CD8-positive, alpha-beta memory T cell (primary cell): ENCODE measurements around the gene MID1. TPM values are rescaled to one million over a fixed set of nuclear protein-coding genes. Genes with fewer than 3 reads are reported as not detected.

Experiments used
- CTCF ChIA-PET: fragments of 350-600 bp; sonication (Branson Sonifier 250); formaldehyde crosslinking; loops from one replicate; lab custom pipeline; 2021; ENCODE audit warnings: antibody characterized with exemption; lab: Charles Lee
- POLR2A ChIA-PET: fragments of 350-600 bp; sonication (Branson Sonifier 250); formaldehyde crosslinking; loops from one replicate; lab custom pipeline; 2021; ENCODE audit warnings: antibody characterized with exemption; lab: Charles Lee
- DNase-seq, 5 donors: peaks; one replicate each; pipeline versions ENCODE4 v3.0.0 to v3.0.0-alpha.2; 2020 to 2022; ENCODE audit warnings: mixed read lengths in 1 of 5
- H3K27ac ChIP-seq: one replicate; pipeline ENCODE4 v1.7.0; 2013; ENCODE audit warnings: low read depth, mild to moderate bottlenecking, low read length, moderate library complexity
- H3K27me3 ChIP-seq: 2 replicates; pipeline ENCODE4 v1.7.0; 2013; ENCODE audit warnings: low read length, mild to moderate bottlenecking; ENCODE audit not compliant: insufficient read depth, poor library complexity, severe bottlenecking
- H3K36me3 ChIP-seq: 2 replicates; pipeline ENCODE4 v1.7.0; 2013; ENCODE audit warnings: mild to moderate bottlenecking, low read length, moderate library complexity; ENCODE audit not compliant: insufficient read depth
- H3K4me1 ChIP-seq: 2 replicates; pipeline ENCODE4 v1.7.0; 2013; ENCODE audit warnings: mild to moderate bottlenecking, low read length, moderate library complexity; ENCODE audit not compliant: insufficient read depth
- H3K4me3 ChIP-seq: 2 replicates; pipeline ENCODE4 v1.7.0; 2013; ENCODE audit warnings: mild to moderate bottlenecking, low read length
- H3K9me3 ChIP-seq: 2 replicates; pipeline ENCODE4 v1.7.0; 2013; ENCODE audit warnings: mild to moderate bottlenecking, low read length
- H3K27ac Mint-ChIP-seq, 8 donors: one replicate each; pipeline ENCODE4 v1.8.0; 2020 to 2021; ENCODE audit warnings: mixed read lengths in 8 of 8, mild to moderate bottlenecking in 6 of 8, inconsistent platforms in 3 of 8, moderate library complexity in 3 of 8
- H3K27me3 Mint-ChIP-seq, 2 donors: one replicate each; pipeline ENCODE4 v1.8.0; 2020 to 2021; ENCODE audit warnings: mixed read lengths in 2 of 2, mild to moderate bottlenecking in 1 of 2, moderate library complexity in 1 of 2
- H3K36me3 Mint-ChIP-seq, 3 donors: one replicate each; pipeline ENCODE4 v1.8.0; 2020 to 2021; ENCODE audit warnings: mixed read lengths in 3 of 3, inconsistent platforms in 1 of 3, mild to moderate bottlenecking in 1 of 3
- H3K4me1 Mint-ChIP-seq, 3 donors: one replicate each; pipeline ENCODE4 v1.8.0; 2020 to 2021; ENCODE audit warnings: mixed read lengths in 3 of 3, inconsistent platforms in 1 of 3, mild to moderate bottlenecking in 1 of 3
- H3K4me3 Mint-ChIP-seq, 7 donors: one replicate each; pipeline ENCODE4 v1.8.0; 2020 to 2021; ENCODE audit warnings: mixed read lengths in 7 of 7, mild to moderate bottlenecking in 6 of 7, moderate library complexity in 4 of 7, inconsistent platforms in 2 of 7
- H3K9me3 Mint-ChIP-seq, 5 donors: one replicate each; pipeline ENCODE4 v1.8.0; 2020 to 2022; ENCODE audit warnings: mixed read lengths in 5 of 5, mild to moderate bottlenecking in 3 of 5, moderate library complexity in 2 of 5, inconsistent platforms in 1 of 5
- polyA plus RNA-seq: library from polyadenylated mRNA; unstranded; fragments of 300-500 nt; fragmentation: Illumina TruSeq; gene quantifications from one replicate; pipeline ENCODE4 v1.2.3, GENCODE V29; 2021
- total RNA-seq, 2 experiments: library from RNA; stranded (reverse); gene quantifications; one replicate each; pipeline ENCODE4 v1.2.3, GENCODE V29; 2021

Gene MID1
- total and polyA plus RNA-seq, 3 experiments from 2014 or later = not detected

DNA sequence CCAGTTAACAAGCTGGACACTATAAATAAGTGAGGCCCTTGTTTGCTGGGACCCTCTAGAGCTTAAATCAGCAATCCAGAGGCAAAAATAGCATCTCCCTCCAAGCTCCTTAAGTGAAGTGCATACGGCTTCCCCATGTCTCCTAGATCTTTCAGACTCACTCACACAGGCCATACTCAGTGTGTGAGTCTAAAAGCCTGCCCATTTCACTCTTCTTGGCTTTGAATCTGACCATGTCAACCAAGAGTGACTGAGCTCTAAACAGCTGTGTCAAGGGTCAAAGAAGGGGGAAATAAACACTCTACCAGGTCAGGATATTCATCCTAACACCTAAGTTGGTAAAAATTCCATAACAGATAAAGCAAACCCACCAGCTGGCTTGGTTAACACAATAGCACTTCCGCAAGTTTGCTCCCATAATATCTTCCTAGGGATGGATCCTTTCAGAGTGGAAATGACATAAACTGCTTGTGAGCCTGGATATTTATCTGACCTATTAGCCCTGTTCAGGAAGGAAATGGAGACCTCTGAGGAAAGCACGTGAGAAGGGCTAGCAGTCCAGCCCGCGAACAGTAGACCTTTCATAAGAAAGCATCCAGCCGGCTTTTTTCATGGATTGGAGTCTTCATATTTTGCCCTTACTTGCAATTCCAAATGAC is 65.6 kb downstream of the MID1 start:
- Mint-ChIP-seq H3K27ac (no peak overlapping the region), H3K27me3 (no peaks in the 10 kb centered on the region), H3K4me3 (no peak overlapping the region), H3K4me1 (no peaks in the 10 kb centered on the region), H3K36me3 (no peaks in the 10 kb centered on the region), H3K9me3 (peaks cover 0 to 7% (median 0%) of the 10 kb centered on the region in 5 donors)
- H3K27me3 ChIP-seq = no peaks in the 10 kb centered on the region
- no peaks in the 10 kb centered on the region for H3K4me1 ChIP-seq
- CTCF ChIA-PET = no interaction called here
- POLR2A ChIA-PET = no interaction called here
- no peak overlapping the region for H3K4me3 ChIP-seq
- no peak for DNase-seq
- no peaks in the 10 kb centered on the region for H3K36me3 ChIP-seq
- H3K9me3 ChIP-seq = no peaks in the 10 kb centered on the region
- H3K27ac ChIP-seq = no peak overlapping the region

DNA sequence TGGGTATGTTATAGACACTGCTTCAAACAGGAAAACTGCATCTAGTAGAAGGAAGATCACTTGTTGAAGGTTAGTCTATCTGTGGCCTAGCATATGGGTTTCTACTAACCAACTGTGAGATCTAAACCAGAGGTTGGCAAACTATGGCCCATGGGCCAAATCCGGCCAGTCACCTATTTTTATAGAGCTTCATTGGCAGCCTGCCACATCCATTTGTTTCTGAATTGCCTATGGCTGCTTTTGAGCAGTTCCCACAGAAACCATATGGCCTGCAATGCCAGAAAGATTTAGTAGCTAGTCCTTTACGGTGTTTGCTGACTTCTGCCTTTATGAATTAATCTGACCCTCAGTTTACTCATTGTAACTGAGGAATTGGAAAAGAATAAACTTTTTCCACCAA is 71.1 kb downstream of the MID1 start:
- Mint-ChIP-seq H3K27me3 (peaks cover 0 to 2% of the 10 kb centered on the region in 2 donors), H3K36me3 (no peaks in the 10 kb centered on the region), H3K9me3 (peaks cover 0 to 3% (median 0%) of the 10 kb centered on the region in 5 donors), H3K4me1 (no peaks in the 10 kb centered on the region), H3K27ac (no peak overlapping the region), H3K4me3 (no peak overlapping the region)
- no peak overlapping the region for H3K4me3 ChIP-seq
- ChIA-PET POLR2A (no interaction called here), CTCF (no interaction called here)
- no peaks in the 10 kb centered on the region for H3K9me3 ChIP-seq
- DNase-seq = no peak
- H3K36me3 ChIP-seq = no peaks in the 10 kb centered on the region
- H3K4me1 ChIP-seq = no peaks in the 10 kb centered on the region
- no peaks in the 10 kb centered on the region for H3K27me3 ChIP-seq
- no peak overlapping the region for H3K27ac ChIP-seq

DNA sequence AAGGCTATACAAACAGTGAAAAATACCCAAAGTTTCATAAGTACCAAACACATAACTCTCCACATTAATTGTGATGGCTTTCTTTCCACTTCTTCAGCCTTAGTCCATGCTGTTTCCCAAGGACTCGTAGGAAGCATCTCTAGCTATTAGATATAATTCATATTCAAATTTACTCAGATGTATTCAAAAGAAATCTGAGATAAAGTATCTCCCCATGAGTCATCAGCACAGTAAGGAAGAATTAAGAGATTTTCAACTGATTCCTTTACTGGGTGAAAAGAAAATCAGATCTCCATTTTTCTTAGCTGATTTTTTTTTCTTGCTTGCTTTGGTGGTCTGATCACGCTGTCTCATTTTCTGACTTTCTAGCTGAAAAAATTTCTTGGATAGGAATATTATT is 71.7 kb downstream of the MID1 start:
- DNase-seq = no peak
- H3K27me3 Mint-ChIP-seq = peaks cover 0 to 2% of the 10 kb centered on the region in 2 donors
- no peaks in the 10 kb centered on the region for H3K4me1 ChIP-seq
- POLR2A ChIA-PET = no interaction called here
- H3K9me3 Mint-ChIP-seq = peaks cover 0 to 3% (median 0%) of the 10 kb centered on the region in 5 donors
- no peak overlapping the region for H3K27ac Mint-ChIP-seq
- no peaks in the 10 kb centered on the region for H3K36me3 ChIP-seq
- no peaks in the 10 kb centered on the region for H3K4me1 Mint-ChIP-seq
- CTCF ChIA-PET = no interaction called here
- no peak overlapping the region for H3K27ac ChIP-seq
- H3K36me3 Mint-ChIP-seq = no peaks in the 10 kb centered on the region
- no peaks in the 10 kb centered on the region for H3K9me3 ChIP-seq
- H3K4me3 ChIP-seq = no peak overlapping the region
- no peak overlapping the region for H3K4me3 Mint-ChIP-seq
- H3K27me3 ChIP-seq = no peaks in the 10 kb centered on the region

DNA sequence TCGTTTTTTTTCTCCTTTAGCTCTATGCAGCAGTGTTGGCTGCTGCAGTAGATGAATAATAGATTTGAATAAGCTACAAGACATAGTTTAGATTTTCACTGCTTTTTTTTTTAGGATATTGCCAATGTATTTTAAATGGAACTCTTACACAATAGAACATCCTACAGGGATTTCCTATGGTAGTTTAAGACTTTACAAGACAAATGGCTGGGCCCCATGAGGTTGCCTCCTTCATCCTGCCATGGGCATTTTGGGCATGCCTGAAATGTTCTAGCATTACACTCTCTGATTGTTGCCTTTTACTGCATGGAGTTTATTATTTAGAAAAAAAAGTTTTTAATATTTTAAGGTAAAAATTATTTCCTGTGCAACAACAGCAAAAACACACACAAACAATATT is 74.5 kb downstream of the MID1 start:
- POLR2A ChIA-PET = no interaction called here
- H3K27ac ChIP-seq = no peak overlapping the region
- Mint-ChIP-seq H3K27me3 (peaks cover 0 to 2% of the 10 kb centered on the region in 2 donors), H3K4me3 (no peak overlapping the region), H3K4me1 (no peaks in the 10 kb centered on the region), H3K27ac (no peak overlapping the region), H3K36me3 (no peaks in the 10 kb centered on the region), H3K9me3 (peaks cover 0 to 3% (median 2%) of the 10 kb centered on the region in 5 donors)
- CTCF ChIA-PET = no interaction called here
- H3K36me3 ChIP-seq = no peaks in the 10 kb centered on the region
- no peaks in the 10 kb centered on the region for H3K9me3 ChIP-seq
- H3K4me1 ChIP-seq = no peaks in the 10 kb centered on the region
- no peak overlapping the region for H3K4me3 ChIP-seq
- H3K27me3 ChIP-seq = no peaks in the 10 kb centered on the region
- DNase-seq = no peak

DNA sequence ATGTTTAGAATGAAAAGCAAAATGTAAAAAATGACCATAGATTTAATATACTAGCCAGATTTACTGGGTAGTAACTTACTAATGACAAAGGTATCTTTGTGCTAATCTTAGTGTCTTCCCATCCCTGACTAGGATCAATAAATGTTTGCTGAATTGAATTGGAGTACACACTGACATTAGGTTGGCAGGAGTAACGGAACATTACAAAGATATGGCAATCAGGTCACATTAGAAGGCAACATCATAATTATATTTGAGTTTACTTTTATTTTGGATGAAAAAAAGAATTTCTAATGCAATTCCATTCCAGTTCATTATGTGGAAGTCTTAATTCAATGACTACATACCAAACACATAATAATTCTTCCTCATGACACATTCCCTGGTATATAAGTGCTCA is 77.8 kb downstream of the MID1 start:
- peaks cover 0 to 2% of the 10 kb centered on the region in 2 donors for H3K27me3 Mint-ChIP-seq
- Histone ChIP-seq H3K36me3 (no peaks in the 10 kb centered on the region), H3K9me3 (no peaks in the 10 kb centered on the region), H3K4me3 (no peak overlapping the region), H3K27me3 (no peaks in the 10 kb centered on the region), H3K4me1 (no peaks in the 10 kb centered on the region), H3K27ac (no peak overlapping the region)
- H3K4me3 Mint-ChIP-seq = no peak overlapping the region
- no peaks in the 10 kb centered on the region for H3K4me1 Mint-ChIP-seq
- ChIA-PET CTCF (no interaction called here), POLR2A (no interaction called here)
- H3K27ac Mint-ChIP-seq = no peak overlapping the region
- H3K9me3 Mint-ChIP-seq = peaks cover 0 to 5% (median 2%) of the 10 kb centered on the region in 5 donors
- no peak for DNase-seq
- no peaks in the 10 kb centered on the region for H3K36me3 Mint-ChIP-seq

DNA sequence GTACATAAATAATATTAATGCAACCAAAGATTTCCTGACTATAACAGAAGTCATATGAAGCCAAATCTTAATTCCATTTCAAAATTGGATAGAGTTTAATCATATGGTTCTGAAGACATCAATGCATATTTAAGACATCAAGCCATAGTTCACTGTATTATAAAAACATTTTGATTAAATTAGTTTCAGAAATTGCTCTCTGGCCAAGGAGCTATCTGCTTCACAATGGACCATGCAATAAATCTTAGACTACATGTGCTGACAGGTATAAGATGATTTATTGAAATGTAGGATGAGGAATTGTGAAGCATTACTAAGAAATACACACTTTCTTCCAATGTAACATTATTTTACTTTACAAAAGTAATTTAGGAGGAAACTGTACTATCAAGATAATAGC is 81.6 kb downstream of the MID1 start:
- ChIA-PET CTCF (no interaction called here), POLR2A (no interaction called here)
- Mint-ChIP-seq H3K9me3 (peaks cover 0 to 7% (median 0%) of the 10 kb centered on the region in 5 donors), H3K4me1 (no peaks in the 10 kb centered on the region), H3K4me3 (no peak overlapping the region), H3K27ac (no peak overlapping the region), H3K27me3 (no peaks in the 10 kb centered on the region), H3K36me3 (no peaks in the 10 kb centered on the region)
- Histone ChIP-seq H3K4me1 (no peaks in the 10 kb centered on the region), H3K9me3 (no peaks in the 10 kb centered on the region), H3K27ac (no peak overlapping the region), H3K27me3 (no peaks in the 10 kb centered on the region), H3K36me3 (no peaks in the 10 kb centered on the region), H3K4me3 (no peak overlapping the region)
- DNase-seq = no peak

DNA sequence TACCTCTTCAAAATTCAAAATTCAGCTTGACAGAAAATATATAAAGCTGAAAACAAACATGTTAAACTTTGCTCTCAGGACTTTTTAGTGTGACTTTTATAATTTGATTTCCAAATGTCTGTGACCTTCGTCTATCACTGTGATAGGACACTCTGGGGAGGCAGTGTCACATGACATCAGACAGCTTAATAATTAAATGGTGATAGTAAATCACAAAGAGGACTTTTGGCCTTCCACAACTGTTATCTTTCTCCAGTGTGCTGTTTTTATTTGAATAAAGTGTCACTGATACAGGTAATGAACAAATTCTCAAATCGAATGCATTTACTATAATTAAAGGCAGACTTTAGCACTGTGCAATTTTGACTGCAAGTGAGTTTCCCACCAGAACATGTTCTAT is 83.1 kb downstream of the MID1 start:
- Histone ChIP-seq H3K9me3 (no peaks in the 10 kb centered on the region), H3K36me3 (no peaks in the 10 kb centered on the region), H3K27ac (no peak overlapping the region), H3K27me3 (no peaks in the 10 kb centered on the region), H3K4me1 (no peaks in the 10 kb centered on the region), H3K4me3 (no peak overlapping the region)
- H3K36me3 Mint-ChIP-seq = no peaks in the 10 kb centered on the region
- ChIA-PET POLR2A (no interaction called here), CTCF (no interaction called here)
- no peak overlapping the region for H3K27ac Mint-ChIP-seq
- peaks cover 0 to 7% (median 0%) of the 10 kb centered on the region in 5 donors for H3K9me3 Mint-ChIP-seq
- H3K4me3 Mint-ChIP-seq = no peak overlapping the region
- no peaks in the 10 kb centered on the region for H3K27me3 Mint-ChIP-seq
- DNase-seq = no peak
- no peaks in the 10 kb centered on the region for H3K4me1 Mint-ChIP-seq

DNA sequence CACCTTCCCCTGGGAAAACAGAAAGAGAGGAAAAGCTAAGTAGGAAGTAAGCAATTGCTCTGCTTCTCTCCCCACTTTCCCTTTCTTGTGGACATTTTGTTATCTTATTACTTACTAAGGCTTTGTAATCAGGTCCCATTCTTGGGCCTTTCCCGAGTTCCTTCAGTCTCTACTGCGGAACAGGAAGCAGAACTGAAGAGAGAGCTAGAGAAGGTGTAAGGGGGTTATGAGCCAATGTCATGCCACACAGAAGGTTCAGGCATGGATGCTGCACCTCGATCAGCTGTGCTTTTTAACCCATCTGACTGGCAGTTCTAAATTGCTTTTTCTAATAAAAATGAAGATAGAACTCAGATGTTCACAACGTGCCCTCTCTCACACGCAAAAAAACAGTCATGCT is 83.6 kb downstream of the MID1 start:
- Histone ChIP-seq H3K27me3 (no peaks in the 10 kb centered on the region), H3K36me3 (no peaks in the 10 kb centered on the region), H3K9me3 (no peaks in the 10 kb centered on the region), H3K27ac (no peak overlapping the region), H3K4me3 (no peak overlapping the region), H3K4me1 (no peaks in the 10 kb centered on the region)
- H3K9me3 Mint-ChIP-seq = peaks cover 0 to 5% (median 0%) of the 10 kb centered on the region in 5 donors
- H3K27ac Mint-ChIP-seq = no peak overlapping the region
- H3K27me3 Mint-ChIP-seq = no peaks in the 10 kb centered on the region
- ChIA-PET CTCF (no interaction called here), POLR2A (no interaction called here)
- H3K36me3 Mint-ChIP-seq = no peaks in the 10 kb centered on the region
- no peak for DNase-seq
- H3K4me3 Mint-ChIP-seq = no peak overlapping the region
- no peaks in the 10 kb centered on the region for H3K4me1 Mint-ChIP-seq
